Activated gamma-delta T cell treated with anti-CD3 and anti-CD28 coated beads, Interleukin-2, amount 50 U/mL, for 16 hours (primary cell): ENCODE results near the gene RYR1.
"Not testable (repeated sequence)": the region's sequence is repeated elsewhere in the genome, so short reads cannot be mapped to it uniquely, and the experiment has no call there.

Experiments used
- DNase-seq: peaks from one replicate; pipeline ENCODE4 v3.0.0-alpha.2; 2020; ENCODE audit warnings: low read depth

The RYR1 gene

GRCh38 chr19:38490861-38491260, 57.4 kb downstream of the RYR1 start:
- DNase-seq, result no peak

DNA sequence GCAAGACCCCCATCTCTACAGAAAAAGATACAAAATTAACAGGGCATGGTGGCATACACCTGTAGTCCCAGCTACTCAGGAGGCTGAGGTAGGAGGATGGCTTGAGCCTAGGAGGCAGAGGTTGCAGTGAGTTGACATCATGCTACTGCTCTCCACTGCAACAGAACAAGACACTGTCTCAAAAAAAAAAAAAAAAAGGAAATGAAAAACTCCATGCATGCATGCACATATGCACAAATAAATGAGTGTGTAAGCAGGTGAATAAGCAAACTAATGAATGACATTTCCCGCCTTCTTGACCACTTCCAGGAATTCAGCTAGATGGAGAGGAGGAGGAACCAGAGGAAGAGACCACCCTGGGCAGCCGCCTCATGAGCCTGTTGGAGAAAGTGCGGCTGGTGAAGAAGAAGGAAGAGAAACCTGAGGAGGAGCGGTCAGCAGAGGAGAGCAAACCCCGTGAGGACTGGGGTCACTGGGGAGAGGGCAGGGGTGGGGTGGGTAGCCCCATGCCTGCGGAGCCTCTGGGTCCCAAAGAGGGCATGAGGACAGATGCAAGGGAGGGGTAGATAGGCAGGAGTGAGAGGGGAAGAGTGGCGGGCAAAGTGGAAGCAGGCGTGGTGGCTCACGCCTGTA, 58.8 kb downstream of the RYR1 start:
- DNase-seq, result no peak

DNA sequence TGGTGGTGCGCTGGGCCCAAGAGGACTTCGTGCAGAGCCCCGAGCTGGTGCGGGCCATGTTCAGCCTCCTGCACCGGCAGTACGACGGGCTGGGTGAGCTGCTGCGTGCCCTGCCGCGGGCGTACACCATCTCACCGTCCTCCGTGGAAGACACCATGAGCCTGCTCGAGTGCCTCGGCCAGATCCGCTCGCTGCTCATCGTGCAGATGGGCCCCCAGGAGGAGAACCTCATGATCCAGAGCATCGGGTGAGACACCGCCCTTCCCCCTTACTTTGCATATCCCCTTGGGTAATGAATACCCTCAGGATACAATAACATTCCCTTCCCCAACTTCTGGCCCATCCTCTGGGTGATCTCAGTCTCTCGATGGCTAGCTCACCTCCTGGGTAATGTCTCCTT, 60.9 kb downstream of the RYR1 start:
- no peak for DNase-seq

DNA sequence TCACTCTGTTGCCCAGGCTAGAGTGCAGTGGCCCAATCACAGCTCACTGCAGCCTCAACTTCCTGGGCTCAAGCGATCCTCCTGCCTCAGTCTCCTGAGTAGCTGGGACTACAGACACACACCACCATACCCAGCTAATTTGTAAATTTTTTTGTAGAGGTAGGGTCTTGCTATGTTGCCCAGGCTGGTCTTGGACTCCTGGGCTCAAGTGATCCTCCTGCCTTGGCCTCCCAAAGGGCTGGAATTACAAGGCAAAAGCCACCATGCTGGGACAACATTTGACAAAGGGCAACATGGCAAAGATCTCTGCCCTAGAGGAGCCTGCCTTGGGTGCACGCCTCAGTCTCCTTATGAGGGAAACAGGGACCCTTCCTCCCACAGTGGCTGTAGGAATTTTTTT, 61.9 kb downstream of the RYR1 start:
- DNase-seq, result not testable (repeated sequence)

- no peak for DNase-seq
Measured at GRCh38 chr19:38496116-38496515, 62.6 kb downstream of the RYR1 start.

- DNase-seq, result no peak
Measured at GRCh38 chr19:38496603-38497487, 63.4 kb downstream of the RYR1 start.

DNA sequence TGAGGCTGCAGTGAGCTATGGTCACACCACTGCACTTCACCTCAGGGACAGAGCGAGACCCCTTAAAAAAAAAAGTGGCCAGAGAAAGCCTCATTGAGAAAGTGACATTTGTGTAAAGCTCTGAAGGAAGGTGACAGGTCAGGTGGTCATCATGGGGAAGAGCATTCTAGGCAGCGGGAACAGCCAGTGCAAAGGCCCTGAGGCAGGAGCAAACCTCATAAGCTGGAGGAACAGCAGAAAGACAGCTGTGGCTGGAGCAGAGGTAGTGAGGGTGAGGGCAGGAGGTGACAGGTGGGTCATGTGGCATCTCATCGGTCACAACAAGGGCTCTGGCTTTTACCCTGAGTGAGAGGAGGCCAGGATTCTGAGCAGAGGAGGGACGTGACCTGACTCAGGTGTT, 64.4 kb downstream of the RYR1 start:
- no peak for DNase-seq

DNA sequence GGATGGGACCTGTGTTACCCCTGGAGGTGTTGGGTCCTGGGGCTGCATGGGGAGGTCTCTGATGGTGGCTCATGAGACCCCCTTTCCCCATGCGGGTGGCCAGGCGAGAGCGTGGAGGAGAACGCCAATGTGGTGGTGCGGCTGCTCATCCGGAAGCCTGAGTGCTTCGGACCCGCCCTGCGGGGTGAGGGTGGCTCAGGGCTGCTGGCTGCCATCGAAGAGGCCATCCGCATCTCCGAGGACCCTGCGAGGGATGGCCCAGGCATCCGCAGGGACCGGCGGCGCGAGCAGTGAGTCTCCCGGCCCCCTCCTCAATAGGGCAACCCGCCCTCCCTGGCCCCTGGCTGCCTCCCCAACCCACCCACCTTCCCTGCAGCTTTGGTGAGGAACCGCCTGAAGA, 66.0 kb downstream of the RYR1 start:
- DNase-seq, result no peak

- no peak for DNase-seq
Measured at GRCh38 chr19:38500450-38500849, 67.0 kb downstream of the RYR1 start.

- no peak for DNase-seq
Measured at GRCh38 chr19:38502410-38503076, 69.1 kb downstream of the RYR1 start.

DNA sequence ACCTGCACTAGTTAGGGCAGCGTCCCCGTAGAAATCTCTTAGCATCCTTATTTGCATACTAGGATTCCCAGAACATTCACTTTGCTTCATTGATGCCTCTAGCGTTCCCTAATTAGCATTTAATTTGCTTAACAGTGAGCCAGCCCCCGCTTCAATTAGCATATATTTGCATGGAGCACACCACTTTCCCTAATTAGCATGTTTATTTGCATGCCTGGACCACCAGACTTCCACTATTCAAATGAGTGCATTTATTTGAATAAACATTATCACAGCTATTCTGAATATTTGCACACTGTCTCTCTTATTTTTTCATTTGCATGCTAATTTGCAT, 69.6 kb downstream of the RYR1 start:
- no peak for DNase-seq

GRCh38 chr19:38505958-38506357, 72.5 kb downstream of the RYR1 start:
- DNase-seq, result no peak

DNA sequence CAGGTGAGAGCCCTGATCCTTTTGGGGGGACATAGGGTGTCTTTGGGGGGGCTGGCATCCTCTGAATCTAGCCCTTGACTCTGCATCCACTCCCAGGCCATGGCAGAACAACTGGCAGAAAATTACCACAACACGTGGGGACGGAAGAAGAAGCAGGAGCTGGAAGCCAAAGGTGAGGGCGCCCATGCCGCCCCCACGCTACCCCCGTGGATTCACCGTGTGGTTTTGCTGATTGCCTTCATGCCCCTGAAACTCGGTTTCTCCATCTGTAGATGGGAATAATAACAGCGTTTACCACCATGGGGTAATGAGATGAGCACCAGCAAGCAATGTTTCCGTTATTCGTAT, 72.9 kb downstream of the RYR1 start:
- DNase-seq, result no peak

DNA sequence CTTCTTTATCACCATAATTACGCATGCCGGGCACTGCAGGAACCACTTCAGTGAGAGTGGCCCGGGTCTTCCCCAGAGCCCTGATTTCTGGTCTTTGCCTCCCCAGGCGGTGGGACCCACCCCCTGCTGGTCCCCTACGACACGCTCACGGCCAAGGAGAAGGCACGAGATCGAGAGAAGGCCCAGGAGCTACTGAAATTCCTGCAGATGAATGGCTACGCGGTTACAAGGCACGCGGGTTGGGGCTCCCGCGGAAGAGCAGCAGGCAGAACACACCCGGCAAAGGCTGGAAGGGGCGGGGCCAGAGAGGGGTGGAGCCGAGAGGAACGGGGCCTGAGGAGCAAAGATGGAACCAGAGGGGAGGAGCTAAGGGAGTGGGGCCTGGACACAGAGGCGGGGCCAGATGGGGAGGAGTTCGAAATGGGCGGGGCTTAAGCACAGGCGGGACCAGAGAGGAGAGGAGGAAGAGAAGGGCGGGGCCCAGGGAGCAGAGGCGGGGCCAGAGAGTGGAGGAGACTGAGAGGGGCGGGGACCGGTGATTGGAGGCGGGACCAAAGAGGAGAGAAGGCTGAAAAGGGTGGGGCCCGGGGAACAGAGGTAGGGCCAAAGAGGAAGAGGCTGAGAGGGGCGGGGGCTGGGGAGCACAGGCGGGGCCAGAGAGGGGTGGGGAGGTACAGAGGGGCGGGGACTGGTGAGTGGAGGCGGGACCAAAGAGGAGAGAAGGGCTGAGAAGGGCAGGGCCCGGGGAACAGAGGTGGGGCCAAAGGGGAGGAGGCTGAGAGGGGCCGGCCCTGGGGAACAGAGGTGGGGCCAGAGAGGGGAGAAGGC, 73.4 kb downstream of the RYR1 start:
- no peak for DNase-seq

GRCh38 chr19:38507551-38508127, 74.1 kb downstream of the RYR1 start:
- DNase-seq, result no peak

GRCh38 chr19:38508507-38508906, 75.0 kb downstream of the RYR1 start:
- no peak for DNase-seq

GRCh38 chr19:38509027-38509426, 75.5 kb downstream of the RYR1 start:
- no peak for DNase-seq

GRCh38 chr19:38511074-38511708, 77.7 kb downstream of the RYR1 start:
- DNase-seq, result no peak

GRCh38 chr19:38512277-38512676, 78.8 kb downstream of the RYR1 start:
- no peak for DNase-seq

DNA sequence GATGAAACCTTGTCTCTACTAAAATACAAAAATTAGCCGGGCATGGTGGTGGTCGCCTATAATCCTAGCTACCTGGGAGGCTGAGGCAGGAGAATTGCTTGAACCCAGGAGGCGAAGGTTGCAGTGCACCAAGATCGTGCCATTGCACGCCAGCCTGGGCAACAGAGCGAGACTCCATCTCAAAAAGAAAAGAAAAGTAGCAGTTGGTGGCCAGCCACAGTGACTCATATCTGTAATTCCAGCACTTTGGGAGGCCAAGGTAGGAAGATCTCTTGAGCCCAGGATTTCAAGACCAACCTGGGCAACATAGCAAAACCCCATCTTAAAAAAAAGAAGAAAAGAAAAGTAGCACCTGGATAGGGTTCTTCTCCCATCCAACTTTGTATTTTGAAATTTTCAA, 79.7 kb downstream of the RYR1 start:
- not testable (repeated sequence) for DNase-seq

DNA sequence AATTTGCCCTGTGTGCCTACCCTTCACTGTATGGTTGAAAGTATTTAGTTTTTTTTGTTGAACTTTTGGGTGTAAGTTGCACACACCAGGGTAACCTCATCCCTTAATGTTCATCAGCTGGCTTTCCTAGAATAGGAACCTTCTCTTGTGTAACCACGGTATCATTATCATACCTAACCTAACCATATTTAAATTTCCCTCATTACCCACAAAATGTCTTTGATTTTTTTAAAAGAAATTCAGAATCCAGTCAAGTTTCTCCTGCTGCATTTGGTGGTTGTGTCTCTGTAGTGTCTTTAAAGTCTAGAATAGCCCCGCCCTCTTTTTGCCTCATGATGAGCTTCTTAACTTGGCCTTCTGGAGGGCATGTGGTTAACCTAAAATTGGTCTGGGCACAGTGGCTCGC, 80.3 kb downstream of the RYR1 start:
- no peak for DNase-seq
